HepG2 (cell line): Measurements from ENCODE around the gene ANKRD35. TPM values are rescaled to one million over a fixed set of nuclear protein-coding genes. Genes with fewer than 3 reads are reported as not detected.
A peak's percentile ranks its signal among the peaks of the same experiment; 100 is the strongest.
"Not testable (repeated sequence)": the region's sequence is repeated elsewhere in the genome, so short reads cannot be mapped to it uniquely, and the experiment has no call there.

Source experiments
- ATAC-seq: fragments of 200-7000 bp; cut with Tn5 transposase; 3 replicates; pipeline ENCODE4 v1.9.1; 2020; ENCODE audit warnings: mild to moderate bottlenecking, moderate library complexity
- BruUV-seq: library from RNA; stranded (reverse); fragments of 400-500 nt; replicated peaks from 2 replicates; lab custom pipeline; 2021; lab: Mats Ljungman, UMichigan
- CTCF ChIA-PET: fragments of 300-600 bp; formaldehyde crosslinking; extraction: SDS; loops from one replicate; lab custom pipeline; 2021; ENCODE audit warnings: low total read pairs, inconsistent platforms, low intra/inter-chr PET ratio; lab: Yijun Ruan, JAX
- POLR2A ChIA-PET: fragments of 350-600 bp; sonication (Branson Sonifier 250); formaldehyde crosslinking; loops from one replicate; lab custom pipeline; 2020; ENCODE audit warnings: antibody characterized with exemption, inconsistent platforms; lab: Yijun Ruan, JAX
- DNase-seq: peaks from one replicate; pipeline ENCODE4 v3.0.0-alpha.2; 2015; ENCODE audit warnings: low spot score
- FAIRE-seq: peaks from 3 replicates; lab custom pipeline; 2011; peaks lifted over from hg19 to GRCh38; lab: Jason Lieb, UNC
- H2AFZ ChIP-seq: one replicate; pipeline ENCODE4 v1.6.1; 2011; ENCODE audit warnings: low read length, inconsistent platforms
- H3K27ac ChIP-seq: fragments of 300-600 bp; 3 replicates; pipeline ENCODE4 v1.8.0; 2011; ENCODE audit warnings: mixed run types, mild to moderate bottlenecking, mixed read lengths, low read length, inconsistent platforms; ENCODE audit not compliant: insufficient read depth; ENCODE audit errors: extremely low read length
- H3K27me3 ChIP-seq, 2 experiments: fragments of 200-600 bp in 1 of 2; 2 replicates in 1 of 2; 3 replicates in 1 of 2; pipeline versions ENCODE4 v1.6.0 to v1.8.0; 2011; ENCODE audit warnings: low read length in 2 of 2, mild to moderate bottlenecking in 2 of 2, moderate library complexity in 2 of 2, inconsistent platforms in 1 of 2; ENCODE audit not compliant: insufficient read depth in 2 of 2, control insufficient read depth in 1 of 2
- H3K36me3 ChIP-seq, 2 experiments: fragments of 200-600 bp in 1 of 2; replicated peaks in 1 of 2; 2 replicates in 1 of 2; 3 replicates in 1 of 2; pipeline versions ENCODE4 v1.5.1 to v1.8.0; 2011; ENCODE audit warnings: low read length in 2 of 2, inconsistent platforms in 1 of 2; ENCODE audit not compliant: insufficient read depth in 2 of 2, control insufficient read depth in 1 of 2
- H3K4me1 ChIP-seq: 2 replicates; pipeline ENCODE4 v1.5.1; 2012; ENCODE audit warnings: low read length, inconsistent platforms; ENCODE audit not compliant: insufficient read depth
- H3K4me2 ChIP-seq: 2 replicates; pipeline ENCODE4 v1.6.0; 2011; ENCODE audit warnings: low read depth, low read length, inconsistent platforms
- H3K4me3 ChIP-seq, 3 experiments: fragments of 200-600 bp in 1 of 3; sonication (generic), shearing (Covaris generic) in 1 of 3; replicated peaks in 1 of 3; 2 replicates each; pipeline ENCODE4 v1.5.1; 2011 to 2016; ENCODE audit warnings: low read length in 3 of 3, inconsistent platforms in 2 of 3, low read depth in 2 of 3, mild to moderate bottlenecking in 2 of 3, control low read depth in 1 of 3, mixed read lengths in 1 of 3; ENCODE audit not compliant: insufficient read depth in 1 of 3
- H3K79me2 ChIP-seq: one replicate; pipeline ENCODE4 v1.6.1; 2011; ENCODE audit warnings: low read length, inconsistent platforms; ENCODE audit not compliant: insufficient read depth
- H3K9ac ChIP-seq: 2 replicates; pipeline ENCODE4 v1.6.0; 2011; ENCODE audit warnings: mild to moderate bottlenecking, low read depth, low read length, inconsistent platforms; ENCODE audit not compliant: insufficient read depth
- H3K9me3 ChIP-seq: 2 replicates; pipeline ENCODE4 v1.5.1; 2012; ENCODE audit warnings: mild to moderate bottlenecking, low read length
- H4K20me1 ChIP-seq: 2 replicates; pipeline ENCODE4 v1.6.0; 2011; ENCODE audit warnings: inconsistent platforms, mild to moderate bottlenecking, low read length, moderate library complexity; ENCODE audit not compliant: insufficient read depth
- BCL6 ChIP-seq: IDR thresholded peaks from 2 replicates; pipeline ENCODE4 v1.6.1; 2016; ENCODE audit warnings: missing genetic modification reagents, missing compliant biosample characterization
- CEBPG ChIP-seq: IDR thresholded peaks from 2 replicates; pipeline ENCODE4 v1.6.1; 2016
- HNRNPK ChIP-seq: fragments of 200-400 bp; formaldehyde crosslinking; IDR thresholded peaks from 2 replicates; pipeline ENCODE4 v1.6.1; 2018; ENCODE audit warnings: low read length, low read depth, moderate library complexity, mild to moderate bottlenecking; ENCODE audit not compliant: poor library complexity, severe bottlenecking
- WGBS: methylation state at CpG from one replicate; pipeline ENCODE4 v1.1.6; 2017; ENCODE audit warnings: low lambda C conversion rate; 5-methylcytosine and 5-hydroxymethylcytosine counted together
- in situ Hi-C: cut with HindIII; loops from 2 replicates; pipeline ENCODE4 v1.10.0; 2017; ENCODE audit warnings: low pct_unique_long_range_greater_than_20kb; ENCODE audit not compliant: extremely low pct_ligation_motif_present
- intact Hi-C: fragments of 100-400 bp; cut with micrococcal nuclease; formaldehyde crosslinking; loops from one replicate; pipeline ENCODE4 v1.10.0; 2022; ENCODE audit not compliant: unreplicated experiment
- polyA plus RNA-seq, 8 experiments: library from polyadenylated mRNA; depleted of rRNA in 3 of 8; stranded (reverse) in 7 of 8; unstranded in 1 of 8; fragments of >200 nt; fragmentation: Illumina TruSeq in 4 of 8; extraction: Trizol in 4 of 8; gene quantifications; 2 replicates each; pipeline versions ENCODE4 v1.2.1 to v1.2.3, GENCODE V29; 2011 to 2016; ENCODE audit warnings: low read depth in 4 of 8, missing spikeins in 1 of 8, mixed read lengths in 1 of 8; ENCODE audit not compliant: insufficient read depth in 1 of 8
- total RNA-seq, 5 experiments: library from RNA; depleted of rRNA; stranded (reverse); fragments of >200 nt; fragmentation: Illumina TruSeq; extraction: Trizol; gene quantifications; 2 replicates each; pipeline ENCODE4 v1.2.3, GENCODE V29; 2016; ENCODE audit warnings: low read depth in 1 of 5

ANKRD35 gene
- total and polyA plus RNA-seq, 2 of the 13 experiments (the other 11 are each of a cell fraction or from before 2014, with no cell fraction given): 0.02 TPM; not detected in 1

DNA sequence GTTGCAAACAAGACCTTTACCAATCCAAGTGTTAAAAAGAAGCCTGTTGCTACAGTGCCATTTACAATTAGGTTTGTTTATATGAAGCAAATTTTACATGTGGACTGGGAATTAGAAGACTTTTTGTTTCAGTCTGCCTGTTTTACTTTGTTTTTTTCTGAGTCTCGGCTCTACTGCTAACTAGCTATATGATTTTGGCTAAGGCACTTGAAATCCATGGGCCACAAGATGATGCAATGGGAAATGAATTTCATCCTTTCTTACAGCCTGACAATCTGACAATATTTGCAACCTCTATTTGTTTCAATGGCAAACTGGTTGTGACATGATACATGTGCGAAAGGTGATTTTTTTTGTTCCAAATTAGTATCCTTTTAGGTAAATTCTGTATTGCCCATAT lies 36.6 kb upstream of the ANKRD35 start:
- intact Hi-C loops: no loop called here
- no peaks in the 10 kb centered on the region for H4K20me1 ChIP-seq
- in situ Hi-C loops: no loop called here
- TF ChIP-seq CEBPG (CRISPR knock-in tag) (0 out of 2 replicates have a peak, but pooled peaks have one; percentile 10), BCL6 (no peak), HNRNPK (peak; percentile 62)
- no TSS peak for BruUV-seq
- H3K36me3 ChIP-seq: no peaks in the 10 kb centered on the region; a peak in 4 of 5 replicates
- WGBS: 98% methylated on average over 2 of the region's 2 CpGs
- no peak overlapping the region for H3K9ac ChIP-seq
- H3K79me2 ChIP-seq: peaks cover 22% of the 10 kb centered on the region
- FAIRE-seq: no peak
- no peak overlapping the region for H2AFZ ChIP-seq
- no peak overlapping the region for H3K4me2 ChIP-seq
- no peak overlapping the region for H3K27ac ChIP-seq
- H3K4me3 ChIP-seq: no peak overlapping the region
- peaks cover 21% of the 10 kb centered on the region for H3K4me1 ChIP-seq
- POLR2A ChIA-PET: no interaction called here
- H3K27me3 ChIP-seq: no peaks in the 10 kb centered on the region; a peak in 1 of 5 replicates
- DNase-seq: no peak
- CTCF ChIA-PET: no interaction called here
- ATAC-seq: no peak
- no peaks in the 10 kb centered on the region for H3K9me3 ChIP-seq

GRCh38 chr1:145920297-145920696 lies 34.6 kb upstream of the ANKRD35 start:
- BruUV-seq, H3K79me2 ChIP-seq, H3K4me2 ChIP-seq, H3K36me3 ChIP-seq, H3K27me3 ChIP-seq, H2AFZ ChIP-seq, CTCF ChIA-PET, in situ Hi-C loops, H3K27ac ChIP-seq, H3K4me3 ChIP-seq, H3K9me3 ChIP-seq, FAIRE-seq, H4K20me1 ChIP-seq, ATAC-seq, DNase-seq, H3K9ac ChIP-seq, intact Hi-C loops: not testable (repeated sequence)
- peaks cover 18% of the 10 kb centered on the region for H3K4me1 ChIP-seq
- WGBS: 88% methylated on average over 4 of the region's 4 CpGs
- POLR2A ChIA-PET: interaction anchor here (3.4 kb wide), 1 partner anchor 61 kb away, joined by 25 read pairs; the partner anchor contains the start of gene PIAS3
